HG03139 (cell line): Measurements from ENCODE around the gene ST6GAL2.

Experiments
- ATAC-seq: cut with Tn5 transposase; IDR thresholded peaks from one replicate; pipeline ENCODE4 v1.9.1; 2021; ENCODE audit not compliant: unreplicated experiment

ST6GAL2 gene

GRCh38 chr2:106885971-106886915 lies at the start of gene ST6GAL2:
ST6GAL2 (minus strand) TSS chr2:106886167; CDS start chr2:106843977, 42,190 bp downstream.
- no peak for ATAC-seq

GRCh38 chr2:106932644-106933043 lies 46.7 kb upstream of the ST6GAL2 start:
- no peak for ATAC-seq

- ATAC-seq = no peak
Observed at GRCh38 chr2:106931717-106932335, 45.9 kb upstream of the ST6GAL2 start.

- ATAC-seq = no peak
Observed at GRCh38 chr2:106921451-106921850, 35.5 kb upstream of the ST6GAL2 start.

- no peak for ATAC-seq
Observed at GRCh38 chr2:106919012-106919411, 33.0 kb upstream of the ST6GAL2 start.

- ATAC-seq = no peak
Observed at GRCh38 chr2:106904242-106904641, 18.3 kb upstream of the ST6GAL2 start.

- ATAC-seq = no peak
Observed at GRCh38 chr2:106899786-106900530, 14.0 kb upstream of the ST6GAL2 start.

- no peak for ATAC-seq
Observed at GRCh38 chr2:106894545-106894944, 8.6 kb upstream of the ST6GAL2 start.

- ATAC-seq = no peak
Observed at GRCh38 chr2:106892048-106892447, 6.1 kb upstream of the ST6GAL2 start.

GRCh38 chr2:106890606-106891005 lies 4.6 kb upstream of the ST6GAL2 start:
- no peak for ATAC-seq

- ATAC-seq = no peak
Observed at GRCh38 chr2:106886916-106887758, 1.2 kb upstream of the ST6GAL2 start.

GRCh38 chr2:106885329-106885728 lies 638 bp downstream of the ST6GAL2 start:
- no peak for ATAC-seq

GRCh38 chr2:106882673-106883072 lies 3.3 kb downstream of the ST6GAL2 start:
- ATAC-seq = no peak

- ATAC-seq = no peak
Observed at GRCh38 chr2:106878206-106878605, 7.8 kb downstream of the ST6GAL2 start.

GRCh38 chr2:106876699-106877098 lies 9.3 kb downstream of the ST6GAL2 start:
- ATAC-seq = no peak

- no peak for ATAC-seq
Observed at GRCh38 chr2:106869512-106870275, 16.3 kb downstream of the ST6GAL2 start.

GRCh38 chr2:106868275-106868674 lies 17.7 kb downstream of the ST6GAL2 start:
- ATAC-seq = no peak

GRCh38 chr2:106867196-106867953 lies 18.6 kb downstream of the ST6GAL2 start:
- ATAC-seq = no peak

- no peak for ATAC-seq
Observed at GRCh38 chr2:106866641-106867040, 19.3 kb downstream of the ST6GAL2 start.
